HFFc6 (cell line): ENCODE results near the gene BFSP1. TPM values are rescaled to one million over a fixed set of nuclear protein-coding genes. Genes with fewer than 3 reads are reported as not detected.
A peak's percentile ranks its signal among the peaks of the same experiment; 100 is the strongest.

ENCODE experiments used
- DNase-seq: peaks from one replicate; pipeline ENCODE4 v3.0.0-alpha.2; 2018
- H3K27ac Mint-ChIP-seq: 2 replicates; pipeline ENCODE4 v1.8.0; 2020; ENCODE audit warnings: mild to moderate bottlenecking, mixed read lengths
- H3K27me3 Mint-ChIP-seq: 2 replicates; pipeline ENCODE4 v1.8.0; 2021; ENCODE audit warnings: mild to moderate bottlenecking, moderate library complexity, mixed read lengths; ENCODE audit not compliant: insufficient read depth
- H3K36me3 Mint-ChIP-seq: 2 replicates; pipeline ENCODE4 v1.8.0; 2021; ENCODE audit warnings: low read depth, mixed read lengths
- H3K4me1 Mint-ChIP-seq: 2 replicates; pipeline ENCODE4 v1.8.0; 2020; ENCODE audit warnings: low read depth, mixed read lengths
- H3K4me3 Mint-ChIP-seq: 2 replicates; pipeline ENCODE4 v1.8.0; 2020; ENCODE audit warnings: mild to moderate bottlenecking, moderate library complexity, mixed read lengths
- H3K9me3 Mint-ChIP-seq: 2 replicates; pipeline ENCODE4 v1.8.0; 2020; ENCODE audit warnings: mild to moderate bottlenecking, mixed read lengths
- CTCF ChIP-seq: fragments of 200-600 bp; sonication (generic); IDR thresholded peaks from 2 replicates; pipeline ENCODE4 v1.5.0; 2021; ENCODE audit warnings: antibody characterized with exemption, mild to moderate bottlenecking
- total RNA-seq, 6 experiments: library from RNA; stranded (reverse); fragmentation: NEBNext Ultra II Directional; extraction: Animal tissue kit (Norgen Biotek cat#: 25700); gene quantifications; 2 replicates in 1 of 6; 3 replicates in 5 of 6; pipeline ENCODE4 v1.2.3, GENCODE V29; 2021

Gene BFSP1
- total RNA-seq, 6 experiments from 2014 or later, result 1.2 to 2.5 (median 1.8) TPM

DNA sequence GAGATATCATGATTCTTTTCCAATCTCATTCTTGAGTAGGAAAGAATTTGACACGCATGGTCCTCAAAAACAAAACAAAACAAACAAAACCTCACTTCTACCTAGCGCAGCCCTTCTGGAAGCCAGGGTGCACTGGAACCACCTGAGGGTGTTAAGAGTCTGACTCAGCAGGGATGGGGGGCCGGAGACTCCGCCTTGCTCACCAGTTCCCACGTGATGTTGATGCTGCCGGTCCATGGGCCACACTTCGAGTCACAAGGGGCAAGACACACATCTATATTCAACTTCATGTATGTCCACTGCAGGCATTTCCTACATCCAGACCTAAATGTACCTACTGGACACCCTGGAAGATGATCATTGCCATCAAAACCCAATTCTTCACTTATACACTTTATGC is 30.4 kb downstream of the BFSP1 start:
- no peak for DNase-seq
- Mint-ChIP-seq H3K4me1 (peaks cover 37% of the 10 kb centered on the region), H3K4me3 (no peak overlapping the region), H3K9me3 (no peaks in the 10 kb centered on the region), H3K27ac (no peak overlapping the region), H3K27me3 (peaks cover 8% of the 10 kb centered on the region; the same call in 1 of the 2 replicates), H3K36me3 (no peaks in the 10 kb centered on the region)
- TF ChIP-seq CTCF, result no peak

DNA sequence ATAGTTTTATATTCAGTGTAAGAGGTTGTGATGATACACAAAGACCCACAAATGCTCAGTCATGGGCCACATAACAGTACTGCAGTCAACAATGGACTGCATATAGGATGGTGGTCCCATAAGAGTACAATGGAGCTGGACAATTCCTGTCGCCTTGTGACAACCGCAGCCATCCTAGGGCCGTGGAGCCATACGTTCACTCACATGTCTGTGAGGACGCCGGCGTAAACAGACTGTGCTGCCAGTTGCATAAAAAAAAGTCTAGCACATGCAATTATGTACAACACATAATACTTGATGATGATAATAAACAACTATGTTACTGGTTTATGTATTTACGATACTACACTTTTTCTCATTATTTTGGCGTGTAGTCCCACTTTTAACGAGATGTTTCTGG is 30.9 kb downstream of the BFSP1 start:
- Mint-ChIP-seq H3K4me3 (no peak overlapping the region), H3K9me3 (no peaks in the 10 kb centered on the region), H3K4me1 (peaks cover 31% of the 10 kb centered on the region), H3K27me3 (peaks cover 9% of the 10 kb centered on the region; the same call in 1 of the 2 replicates), H3K27ac (no peak overlapping the region), H3K36me3 (no peaks in the 10 kb centered on the region)
- DNase-seq, result no peak
- TF ChIP-seq CTCF, result no peak

- H3K4me1 Mint-ChIP-seq, result peaks cover 19% of the 10 kb centered on the region
- H3K9me3 Mint-ChIP-seq, result no peaks in the 10 kb centered on the region
- no peak overlapping the region for H3K4me3 Mint-ChIP-seq
- H3K27ac Mint-ChIP-seq, result peak overlapping the region; percentile 76; the same call in 1 of the 2 replicates
- DNase-seq, result peak; percentile 53
- H3K36me3 Mint-ChIP-seq, result no peaks in the 10 kb centered on the region
- no peak for TF ChIP-seq CTCF
- peaks cover 12% of the 10 kb centered on the region for H3K27me3 Mint-ChIP-seq
Measured at GRCh38 chr20:17499041-17499440, 32.1 kb downstream of the BFSP1 start.

DNA sequence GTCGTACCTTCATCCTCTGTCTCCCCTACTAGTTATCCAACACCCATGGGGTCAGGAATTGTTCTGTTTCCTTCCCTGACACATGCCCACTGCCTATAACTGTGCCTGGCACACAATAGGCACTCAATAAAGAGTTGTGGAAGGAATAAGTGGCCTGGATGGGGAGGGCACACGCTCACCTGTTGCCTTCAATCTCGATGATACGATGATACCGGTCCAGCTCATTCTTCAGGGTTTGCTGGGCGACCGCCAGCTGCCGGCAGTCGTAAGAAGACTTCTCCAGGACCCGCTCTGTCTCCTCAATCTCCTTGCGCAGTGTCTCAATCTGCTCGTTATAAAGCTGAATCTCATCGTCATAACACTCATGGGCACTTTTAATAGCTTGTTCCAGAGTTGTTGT is 32.5 kb downstream of the BFSP1 start:
- peak overlapping the region; percentile 76; the same call in 1 of the 2 replicates for H3K27ac Mint-ChIP-seq
- no peak for TF ChIP-seq CTCF

GRCh38 chr20:17497821-17498580 is 33.2 kb downstream of the BFSP1 start:
- DNase-seq, result peak; percentile 25
- no peaks in the 10 kb centered on the region for H3K9me3 Mint-ChIP-seq
- H3K27me3 Mint-ChIP-seq, result peaks cover 11% of the 10 kb centered on the region
- H3K4me3 Mint-ChIP-seq, result no peak overlapping the region
- no peaks in the 10 kb centered on the region for H3K36me3 Mint-ChIP-seq
- peaks cover 19% of the 10 kb centered on the region for H3K4me1 Mint-ChIP-seq
- H3K27ac Mint-ChIP-seq, result peak overlapping the region; percentile 76; the same call in 1 of the 2 replicates
- TF ChIP-seq CTCF, result no peak

More for the DNA sequence above, 32.5 kb downstream of the BFSP1 start:
- Mint-ChIP-seq H3K36me3 (no peaks in the 10 kb centered on the region), H3K4me1 (peaks cover 19% of the 10 kb centered on the region), H3K4me3 (no peak overlapping the region), H3K9me3 (no peaks in the 10 kb centered on the region), H3K27me3 (peaks cover 15% of the 10 kb centered on the region)
- no peak for DNase-seq
